Erythroblast (primary cell): ENCODE measurements around the gene CNBP.

Experiments used
- GATA1 ChIP-seq: IDR thresholded peaks from 2 replicates; pipeline ENCODE4 v1.6.1; 2011; ENCODE audit warnings: low read depth, mild to moderate bottlenecking, control low read depth, low read length, moderate library complexity
- POLR2A ChIP-seq: IDR thresholded peaks from 2 replicates; pipeline ENCODE4 v1.6.1; 2011; ENCODE audit warnings: mild to moderate bottlenecking, low read length

- peak; percentile 38 for TF ChIP-seq POLR2A
- no peak for TF ChIP-seq GATA1
Measured at GRCh38 chr3:129230311-129231019, 46.8 kb upstream of the CNBP start.
